Heart left ventricle (tissue), 13 donors: Measurements from ENCODE around the gene COL16A1.

Experiments used
- CTCF ChIP-seq, 12 donors: fragments of 200-600 bp; sonication (generic) in 4 of 12; IDR thresholded peaks; one replicate each; pipeline versions ENCODE4 v1.5.0 to v1.8.0; 2018 to 2022; ENCODE audit warnings: antibody characterized with exemption in 12 of 12, mild to moderate bottlenecking in 5 of 12
- POLR2A ChIP-seq, 2 donors: fragments of 450-650 bp; IDR thresholded peaks; one replicate each; pipeline ENCODE4 v1.6.1; 2017; ENCODE audit warnings: antibody characterized with exemption in 2 of 2, mild to moderate bottlenecking in 2 of 2, moderate library complexity in 2 of 2
- donor health status: ischemic (EF 13 %, LVEDD 7.1; RV severe dilation, severe dysfunction).
- donor health status: DM: no; HTN: yes; CAD: no.
- donor health status: DM: no; HTN: no; CAD: no.
- donor health status: ischemic (EF 25% LVEDD 6.9; RV normal size, moderate dysfunction).
- donor health status: ischemic (EF 25% LVEDD 5.7; RV mildly dilated, moderate dysfunction).
- donor health status: ischemic (EF 35%, LVEDD 5.7; RV mildly dilated, moderate dysfunction).
- donor health status: nonischemic (EF 11% LVEDD 7.7; RV severe dilation, severe dysfunction).
- donor health status: DM: yes; HTN: yes; CAD: no.
- donor health status: PGD.
- donor health status: ischemic (EF 29% LVEDD 5.4; RV normal size, mild dysfunction).
- donor health status: nonischemic (EF 23%, LVEDD 6.1; RV moderate dilation, normal function).

DNA sequence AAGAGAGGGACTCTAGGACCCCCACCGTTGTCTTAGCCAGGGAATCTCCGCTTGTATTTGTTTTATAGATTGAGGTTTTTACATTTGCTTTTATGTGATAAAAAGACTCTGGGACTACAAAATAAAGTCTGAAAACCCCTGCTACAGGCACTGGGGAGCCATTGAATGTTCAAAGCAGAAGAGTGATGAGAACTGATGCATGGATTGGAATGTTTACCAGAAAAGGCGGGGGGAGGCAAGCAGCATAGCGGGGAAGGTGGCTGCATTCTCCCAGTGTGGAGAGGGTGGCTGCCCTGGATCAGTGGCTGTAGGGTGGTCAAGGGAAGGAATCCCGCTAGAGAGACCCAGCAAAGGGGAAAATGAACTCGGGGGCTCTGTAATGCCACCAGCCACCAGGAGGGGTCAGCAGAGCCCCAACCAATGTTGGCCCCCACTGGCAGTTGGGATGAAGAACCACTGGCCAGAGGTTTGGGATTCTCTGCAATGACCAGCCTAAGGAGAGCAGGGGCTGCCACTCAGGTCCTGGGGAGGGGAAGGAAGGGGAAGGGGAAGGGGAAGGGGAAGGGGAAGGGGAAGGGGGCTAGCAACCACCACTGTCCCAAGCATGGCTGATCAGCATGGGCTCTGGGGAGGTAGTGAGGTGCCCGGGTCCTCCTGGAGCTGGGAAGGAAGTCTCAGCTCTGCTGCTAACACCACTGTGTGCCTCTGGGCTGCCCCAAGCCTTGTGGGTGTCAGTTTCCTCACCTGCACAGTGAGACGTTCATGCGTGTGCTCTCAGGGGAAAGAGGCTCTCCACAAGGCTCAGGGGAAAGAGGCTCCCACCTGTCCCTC, 40.0 kb downstream of the COL16A1 start:
- no peak for TF ChIP-seq POLR2A (IDR thresholded peaks at IDR 0.05)
- TF ChIP-seq CTCF (IDR thresholded peaks at IDR 0.05) = peak; percentile 85 to 96 (median 88)
